SK-N-SH (cell line): ENCODE results near the gene IL10RB. TPM values are rescaled to one million over a fixed set of nuclear protein-coding genes. Genes with fewer than 3 reads are reported as not detected.
"Not testable (repeated sequence)": the region's sequence is repeated elsewhere in the genome, so short reads cannot be mapped to it uniquely, and the experiment has no call there.

Experiments
- CTCF ChIA-PET: fragments of 300-600, 350-600 bp; formaldehyde crosslinking; extraction: SDS; loops from one replicate; lab custom pipeline; 2021; lab: Yijun Ruan, JAX
- POLR2A ChIA-PET: fragments of 350-600 bp; sonication (Branson Sonifier 250); formaldehyde crosslinking; extraction: SDS; loops from one replicate; lab custom pipeline; 2020; ENCODE audit warnings: antibody characterized with exemption, inconsistent platforms; lab: Yijun Ruan, JAX
- DNase-seq: peaks from one replicate; pipeline ENCODE4 v3.0.0; 2012
- H2AFZ ChIP-seq: fragments of 200-600 bp; sonication (generic); 2 replicates; pipeline ENCODE4 v1.8.1; 2016; ENCODE audit warnings: antibody characterized with exemption, mild to moderate bottlenecking, low read depth
- H3F3A ChIP-seq: fragments of 200-600 bp; sonication (generic); replicated peaks from 2 replicates; pipeline ENCODE3; 2016; ENCODE audit warnings: antibody characterized with exemption, mild to moderate bottlenecking; ENCODE audit not compliant: insufficient read depth
- H3K27ac ChIP-seq, 2 experiments: fragments of 200-500 bp in 1 of 2; fragments of 200-600 bp in 1 of 2; sonication (Bioruptor generic) in 1 of 2; sonication (generic), shearing (Covaris generic) in 1 of 2; 2 replicates each; pipeline versions ENCODE4 v1.5.1 to v1.6.1; 2014 to 2016; ENCODE audit warnings: low read depth in 2 of 2, inconsistent platforms in 1 of 2, low read length in 1 of 2, mild to moderate bottlenecking in 1 of 2, mixed read lengths in 1 of 2
- H3K27me3 ChIP-seq: fragments of 200-600 bp; sonication (generic), shearing (Covaris generic); 2 replicates; pipeline ENCODE4 v1.6.1; 2016; ENCODE audit warnings: mixed run types; ENCODE audit not compliant: insufficient read depth
- H3K36me3 ChIP-seq, 2 experiments: fragments of 200-500 bp in 1 of 2; fragments of 200-600 bp in 1 of 2; sonication (Bioruptor generic) in 1 of 2; sonication (generic) in 1 of 2; replicated peaks in 1 of 2; 2 replicates each; pipeline versions ENCODE3 to v1.5.1; 2014 to 2016; ENCODE audit warnings: low read length in 1 of 2, mild to moderate bottlenecking in 1 of 2; ENCODE audit not compliant: insufficient read depth in 2 of 2, control insufficient read depth in 1 of 2
- H3K4me1 ChIP-seq, 2 experiments: fragments of 200-500 bp in 1 of 2; fragments of 200-600 bp in 1 of 2; sonication (Bioruptor generic) in 1 of 2; sonication (generic), shearing (Covaris generic) in 1 of 2; 2 replicates each; pipeline versions ENCODE4 v1.5.1 to v1.6.1; 2014 to 2016; ENCODE audit warnings: low read depth in 1 of 2, low read length in 1 of 2, mixed run types in 1 of 2; ENCODE audit not compliant: insufficient read depth in 2 of 2, control insufficient read depth in 1 of 2
- H3K4me2 ChIP-seq: fragments of 200-600 bp; sonication (generic), shearing (Covaris generic); 2 replicates; pipeline ENCODE4 v1.6.1; 2017; ENCODE audit warnings: mixed run types
- H3K4me3 ChIP-seq, 2 experiments: fragments of 200-500 bp in 1 of 2; fragments of 200-600 bp in 1 of 2; sonication (Bioruptor generic) in 1 of 2; sonication (generic), shearing (Covaris generic) in 1 of 2; 2 replicates each; pipeline versions ENCODE4 v1.5.1 to v1.8.1; 2014 to 2016; ENCODE audit warnings: low read depth in 2 of 2, inconsistent platforms in 1 of 2, low read length in 1 of 2, mild to moderate bottlenecking in 1 of 2, mixed read lengths in 1 of 2, moderate library complexity in 1 of 2
- H3K79me2 ChIP-seq: fragments of 200-600 bp; sonication (generic); 2 replicates; pipeline ENCODE4 v1.8.1; 2017; ENCODE audit warnings: mild to moderate bottlenecking; ENCODE audit not compliant: insufficient read depth
- H3K9ac ChIP-seq: fragments of 200-600 bp; sonication (generic); 2 replicates; pipeline ENCODE4 v1.6.1; 2017; ENCODE audit warnings: mixed run types
- H3K9me2 ChIP-seq: fragments of 200-600 bp; sonication (generic); 2 replicates; pipeline ENCODE4 v1.6.1; 2017; ENCODE audit warnings: mixed run types
- H3K9me3 ChIP-seq: fragments of 200-600 bp; sonication (generic); 2 replicates; pipeline ENCODE4 v1.6.1; 2017; ENCODE audit warnings: mixed run types, mild to moderate bottlenecking, moderate library complexity
- H4K20me1 ChIP-seq: fragments of 200-600 bp; sonication (generic); 2 replicates; pipeline ENCODE4 v1.6.1; 2017; ENCODE audit warnings: mild to moderate bottlenecking, mixed run types; ENCODE audit not compliant: insufficient read depth
- CTCF ChIP-seq: fragments of 200-600 bp; sonication (generic); IDR thresholded peaks from 2 replicates; pipeline ENCODE4 v1.6.1; 2017; ENCODE audit warnings: antibody characterized with exemption, mild to moderate bottlenecking, moderate library complexity
- ELF1 ChIP-seq: IDR thresholded peaks from 2 replicates; pipeline ENCODE4 v1.4.0; 2012
- EP300 ChIP-seq, 2 experiments: IDR thresholded peaks; 2 replicates each; pipeline versions ENCODE4 v1.4.0 to v1.6.1; 2012; ENCODE audit warnings: borderline replicate concordance in 1 of 2, low read depth in 1 of 2, low read length in 1 of 2
- EZH2phosphoT487 ChIP-seq: fragments of 200-600 bp; sonication (generic); IDR thresholded peaks from 2 replicates; pipeline ENCODE4 v1.6.1; 2017; ENCODE audit warnings: low read depth, mixed run types, mild to moderate bottlenecking, antibody characterized with exemption, moderate library complexity, borderline replicate concordance
- FOSL2 ChIP-seq: IDR thresholded peaks from 2 replicates; pipeline ENCODE4 v1.4.0; 2012; ENCODE audit warnings: low read depth, mild to moderate bottlenecking, moderate library complexity, borderline replicate concordance
- NFIC ChIP-seq: IDR thresholded peaks from 2 replicates; pipeline ENCODE4 v1.4.0; 2012; ENCODE audit warnings: borderline replicate concordance
- RCOR1 ChIP-seq: fragments of 150-350 bp; IDR thresholded peaks from 2 replicates; pipeline ENCODE4 v1.6.1; 2017; ENCODE audit warnings: antibody characterized with exemption, low read length
- SIN3A ChIP-seq: IDR thresholded peaks from 2 replicates; pipeline ENCODE4 v1.6.1; 2012; ENCODE audit warnings: low read depth, mild to moderate bottlenecking, low read length, moderate library complexity, borderline replicate concordance
- USF2 ChIP-seq: fragments of 150-350 bp; IDR thresholded peaks from 2 replicates; pipeline ENCODE4 v1.6.1; 2017; ENCODE audit warnings: antibody characterized with exemption, low read length, low read depth, borderline replicate concordance
- WGBS: methylation state at CpG from one replicate; pipeline ENCODE4 v1.1.6; 2017; ENCODE audit warnings: low lambda C conversion rate; 5-methylcytosine and 5-hydroxymethylcytosine counted together
- polyA plus RNA-seq, 3 experiments: library from polyadenylated mRNA; depleted of rRNA; stranded (reverse); fragments of >200 nt; gene quantifications; 2 replicates each; pipeline ENCODE4 v1.2.3, GENCODE V29; 2012

Gene IL10RB
- polyA plus RNA-seq, 1 of the 3 experiments (the other 2 are of a cell fraction), result 20.1 TPM

- H3K4me2 ChIP-seq, result no peak overlapping the region
- H3K9me2 ChIP-seq, result no peaks in the 10 kb centered on the region
- H3K9ac ChIP-seq, result no peak overlapping the region
- no peak for DNase-seq
- no peak overlapping the region for H3K4me3 ChIP-seq
- ChIA-PET POLR2A (no interaction called here), CTCF (interaction anchor here (1.0 kb wide), 1 partner anchor 18 kb away, joined by 3 read pairs; no protein-coding TSS in a partner anchor)
- no peaks in the 10 kb centered on the region for H3K27me3 ChIP-seq
- peaks cover 40 to 70% of the 10 kb centered on the region in 2 experiments for H3K36me3 ChIP-seq
- H3K4me1 ChIP-seq, result no peaks in the 10 kb centered on the region
- H3K27ac ChIP-seq, result no peak overlapping the region
- H3K9me3 ChIP-seq, result no peaks in the 10 kb centered on the region
- no peak for TF ChIP-seq USF2
- no peak for TF ChIP-seq ELF1
- no peak for TF ChIP-seq CTCF
- TF ChIP-seq SIN3A, result no peak
- TF ChIP-seq EZH2phosphoT487, result no peak
- no peak for TF ChIP-seq FOSL2
- no peak for TF ChIP-seq EP300 (IDR thresholded peaks at IDR 0.05; ENCODE audit: borderline replicate concordance in 1 of 2, low read depth in 1 of 2, low read length in 1 of 2)
- no peak for TF ChIP-seq NFIC
- TF ChIP-seq RCOR1, result no peak
- H3F3A ChIP-seq, result no peaks in the 10 kb centered on the region
- WGBS, result 96% methylated on average over 2 of the region's 2 CpGs
- no peaks in the 10 kb centered on the region for H4K20me1 ChIP-seq
- H3K79me2 ChIP-seq, result no peaks in the 10 kb centered on the region
- no peak overlapping the region for H2AFZ ChIP-seq
Measured at GRCh38 chr21:33251119-33251518, 15.0 kb upstream of the IL10RB start.

GRCh38 chr21:33253382-33253781, 12.8 kb upstream of the IL10RB start:
- POLR2A ChIA-PET, H3K79me2 ChIP-seq: not testable (repeated sequence)

More at GRCh38 chr21:33253382-33253781, 12.8 kb upstream of the IL10RB start:
- CTCF ChIA-PET, H3K27me3 ChIP-seq, H4K20me1 ChIP-seq, H3F3A ChIP-seq, H3K9me3 ChIP-seq, H3K27ac ChIP-seq, H3K9me2 ChIP-seq, H3K9ac ChIP-seq, H2AFZ ChIP-seq, DNase-seq, H3K4me1 ChIP-seq, H3K4me3 ChIP-seq, H3K4me2 ChIP-seq: not testable (repeated sequence)
- H3K36me3 ChIP-seq, result peaks cover 33 to 61% of the 10 kb centered on the region in 2 experiments
- WGBS, result 93% methylated on average over 6 of the region's 6 CpGs
